NCI-H510A (cell line): ENCODE measurements around the gene ACOX3.

Experiments used
- DNase-seq: peaks from one replicate; lab custom pipeline; 2025; lab: John Stamatoyannopoulos, UW

Gene ACOX3

DNA sequence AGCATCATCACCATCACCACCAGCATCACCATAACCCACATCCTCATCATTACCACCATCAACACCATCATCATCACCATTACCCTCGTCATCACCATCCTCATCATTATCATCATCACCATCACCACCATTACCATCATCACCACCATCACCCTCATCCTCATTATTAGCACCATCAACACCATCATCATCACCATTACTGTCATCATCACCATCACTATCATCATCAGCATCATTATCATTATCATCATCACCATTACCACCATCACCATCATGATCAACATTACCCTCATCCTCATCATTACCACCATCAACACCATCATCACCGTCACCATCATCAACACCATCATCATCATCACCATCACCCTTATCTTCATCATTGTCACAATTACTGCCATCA, 119.3 kb downstream of the ACOX3 start:
- DNase-seq, result no peak

DNA sequence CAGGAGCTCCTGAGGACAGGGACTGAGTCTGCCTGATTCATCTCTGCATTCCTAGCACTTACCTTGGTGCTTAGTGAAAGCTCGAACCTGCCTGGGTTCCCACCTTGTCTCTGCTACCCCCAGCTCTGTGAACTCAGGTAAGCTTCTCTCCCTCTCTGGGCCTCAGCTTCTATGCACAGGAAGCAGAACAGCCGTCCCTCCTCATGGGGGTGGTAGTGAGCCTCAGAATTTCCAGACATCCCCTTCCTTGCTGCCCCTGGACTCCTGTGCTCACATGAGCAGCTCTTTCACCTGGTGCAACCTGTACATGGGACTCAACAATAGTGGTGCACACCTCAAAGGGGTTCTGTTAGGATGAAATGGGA, 120.2 kb downstream of the ACOX3 start:
- no peak for DNase-seq

DNA sequence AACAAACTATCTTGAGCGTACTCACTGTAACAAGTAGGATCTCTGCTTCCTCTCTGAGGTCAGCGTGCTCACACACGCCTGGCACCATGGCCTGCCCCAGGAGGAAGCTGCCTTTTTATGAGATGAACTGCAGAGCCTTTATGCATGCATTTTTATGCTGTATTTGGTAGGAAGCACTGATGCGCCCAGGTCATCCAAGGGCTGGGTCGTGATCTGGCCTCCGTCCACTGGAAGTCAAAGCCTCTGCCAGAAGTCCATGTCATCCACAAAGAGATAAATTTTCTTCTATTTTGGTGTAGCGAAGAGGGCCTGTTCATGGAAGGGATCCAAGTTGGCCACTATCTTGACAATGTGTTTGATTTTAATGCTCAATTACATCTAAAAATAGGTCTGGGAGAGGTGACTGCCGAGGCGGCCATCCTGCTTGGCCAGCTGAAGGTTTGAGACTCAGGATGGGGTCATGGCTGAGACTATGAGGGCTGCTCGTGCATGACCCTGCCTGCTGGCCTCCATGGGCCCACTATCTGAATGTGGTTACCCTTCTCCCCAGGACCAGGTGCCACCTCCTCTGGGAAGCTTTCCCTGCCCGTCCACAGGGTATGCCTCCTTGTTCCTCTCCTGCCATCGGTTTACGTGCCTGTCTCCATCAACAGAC, 120.7 kb downstream of the ACOX3 start:
- no peak for DNase-seq

DNA sequence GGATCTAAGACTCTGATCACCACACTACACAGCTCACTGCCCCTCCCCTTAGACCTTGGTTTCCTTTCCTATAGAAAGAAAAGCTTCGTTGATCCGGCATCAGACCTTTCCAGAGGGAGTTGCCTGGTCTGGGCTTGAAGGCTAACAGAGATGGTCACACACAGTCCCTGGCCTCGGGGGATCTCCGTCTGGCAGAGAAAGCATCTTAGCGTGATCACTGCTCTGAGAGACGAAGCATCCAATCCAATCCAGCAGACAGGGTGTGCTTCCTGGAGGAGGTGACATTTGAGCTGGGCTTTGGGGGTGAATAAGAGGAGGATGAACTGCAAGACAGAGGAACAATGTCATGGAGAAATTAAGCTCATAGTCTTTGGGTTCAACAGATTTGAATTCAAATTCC, 121.5 kb downstream of the ACOX3 start:
- no peak for DNase-seq

DNA sequence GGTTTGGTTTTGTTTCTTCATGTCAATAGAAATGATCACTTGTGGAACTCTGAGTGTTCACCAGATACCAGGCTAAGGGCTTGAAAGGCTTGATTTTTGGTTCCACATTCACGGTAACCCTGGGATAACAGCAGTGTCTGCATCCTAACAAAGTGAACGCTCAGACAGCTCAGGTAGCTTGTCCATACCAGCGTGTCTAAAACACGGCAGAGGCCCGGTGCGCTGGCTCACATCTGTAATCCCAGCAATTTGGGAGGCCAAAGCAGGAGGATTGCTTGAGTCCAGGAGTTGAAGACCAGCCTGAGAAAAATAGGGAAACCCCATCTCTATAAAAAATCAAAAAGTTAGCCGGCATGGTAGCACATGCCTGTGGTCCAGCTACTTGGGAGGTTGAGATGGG, 122.0 kb downstream of the ACOX3 start:
- no peak for DNase-seq

DNA sequence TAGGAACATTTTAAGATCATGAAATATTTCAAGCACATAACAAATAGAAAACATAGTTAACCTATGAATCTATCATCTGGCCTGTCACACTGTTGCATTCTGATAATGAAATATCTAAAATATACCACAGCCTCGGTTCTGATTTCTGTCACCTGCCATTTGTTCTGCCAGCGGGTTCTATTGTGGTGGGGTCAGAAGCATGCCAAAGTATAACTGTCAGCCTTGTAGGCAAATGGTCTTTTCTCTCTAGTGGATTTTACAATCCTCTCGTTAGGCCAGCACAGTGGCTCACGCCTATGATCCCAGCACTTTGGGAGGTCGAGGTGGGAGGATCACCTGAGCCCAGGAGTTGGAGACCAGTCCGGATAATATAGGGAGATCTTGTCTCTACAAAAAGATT, 123.0 kb downstream of the ACOX3 start:
- no peak for DNase-seq

DNA sequence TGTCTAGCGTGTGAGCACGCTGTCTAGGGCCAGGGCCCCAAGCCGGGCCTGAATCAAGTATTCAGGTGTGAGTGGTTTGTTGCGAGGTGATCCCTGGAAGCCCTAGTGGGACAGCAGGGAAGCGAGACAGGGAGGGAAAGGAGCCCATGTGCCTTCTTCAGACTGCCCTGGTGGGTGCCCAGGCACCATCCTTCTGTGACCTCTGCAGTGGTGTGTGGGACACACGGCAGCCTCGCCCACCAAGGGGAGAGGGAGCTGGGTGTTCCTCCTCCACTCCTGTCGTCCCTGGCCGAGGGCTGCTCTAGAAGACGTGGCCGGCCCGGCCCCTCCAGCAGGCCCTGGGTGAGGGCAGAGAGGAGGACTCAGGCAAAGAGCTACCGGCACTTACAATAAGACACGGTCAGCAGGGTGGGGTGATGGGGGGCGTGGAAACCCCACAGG, 123.6 kb downstream of the ACOX3 start:
- no peak for DNase-seq
